Parathyroid adenoma (tissue), 2 donors: ENCODE results near the gene IL19.

Experiments used
- H2AFZ ChIP-seq: fragments of 300-600 bp; sonication (generic); one replicate; pipeline ENCODE4 v1.7.0; 2017; ENCODE audit warnings: antibody characterized with exemption, mild to moderate bottlenecking
- H3K27ac ChIP-seq: fragments of 300-600 bp; sonication (generic); one replicate; pipeline ENCODE4 v1.7.0; 2017
- H3K27me3 ChIP-seq: fragments of 300-600 bp; sonication (generic); one replicate; pipeline ENCODE4 v1.7.0; 2017; ENCODE audit warnings: low read length; ENCODE audit not compliant: control insufficient read depth, insufficient read depth
- H3K36me3 ChIP-seq: fragments of 300-600 bp; sonication (generic); one replicate; pipeline ENCODE4 v1.7.0; 2017; ENCODE audit warnings: low read length; ENCODE audit not compliant: control insufficient read depth, insufficient read depth
- H3K4me1 ChIP-seq: fragments of 300-600 bp; sonication (generic); one replicate; pipeline ENCODE4 v1.7.0; 2017; ENCODE audit warnings: control low read depth
- H3K4me2 ChIP-seq: fragments of 300-600 bp; sonication (generic); one replicate; pipeline ENCODE4 v1.7.0; 2017; ENCODE audit warnings: low read length
- H3K4me3 ChIP-seq: fragments of 300-600 bp; sonication (generic); one replicate; pipeline ENCODE4 v1.7.0; 2017; ENCODE audit warnings: low read depth, low read length
- H3K79me2 ChIP-seq: fragments of 300-600 bp; sonication (generic); one replicate; pipeline ENCODE4 v1.7.0; 2017; ENCODE audit warnings: control low read depth
- H3K9ac ChIP-seq: fragments of 300-600 bp; sonication (generic); one replicate; pipeline ENCODE4 v1.7.0; 2017; ENCODE audit warnings: mild to moderate bottlenecking
- H3K9me3 ChIP-seq: fragments of 300-600 bp; sonication (generic); one replicate; pipeline ENCODE4 v1.7.0; 2017; ENCODE audit warnings: low read length; ENCODE audit not compliant: control insufficient read depth
- CTCF ChIP-seq: fragments of 300-600 bp; sonication (generic); IDR thresholded peaks from one replicate; pipeline ENCODE4 v1.7.0; 2017; ENCODE audit warnings: antibody characterized with exemption, mild to moderate bottlenecking
- donor health status: primary hyperparathyroidism.

The IL19 gene

GRCh38 chr1:206860165-206860564 is 89.6 kb downstream of the IL19 start:
- no peak overlapping the region for H2AFZ ChIP-seq
- no peak overlapping the region for H3K27ac ChIP-seq
- no peak overlapping the region for H3K4me3 ChIP-seq
- TF ChIP-seq CTCF: no peak
- no peaks in the 10 kb centered on the region for H3K36me3 ChIP-seq
- no peaks in the 10 kb centered on the region for H3K27me3 ChIP-seq
- H3K79me2 ChIP-seq: no peaks in the 10 kb centered on the region
- H3K4me1 ChIP-seq: no peaks in the 10 kb centered on the region
- H3K9me3 ChIP-seq: no peaks in the 10 kb centered on the region
- no peak overlapping the region for H3K9ac ChIP-seq
- no peak overlapping the region for H3K4me2 ChIP-seq

- Histone ChIP-seq H3K79me2 (no peaks in the 10 kb centered on the region), H3K4me2 (no peak overlapping the region), H3K27me3 (no peaks in the 10 kb centered on the region), H3K27ac (no peak overlapping the region), H3K4me1 (no peaks in the 10 kb centered on the region), H3K36me3 (no peaks in the 10 kb centered on the region), H2AFZ (no peak overlapping the region), H3K9me3 (no peaks in the 10 kb centered on the region), H3K9ac (no peak overlapping the region), H3K4me3 (no peak overlapping the region)
- TF ChIP-seq CTCF: no peak
Observed at GRCh38 chr1:206863266-206863665, 92.7 kb downstream of the IL19 start.

DNA sequence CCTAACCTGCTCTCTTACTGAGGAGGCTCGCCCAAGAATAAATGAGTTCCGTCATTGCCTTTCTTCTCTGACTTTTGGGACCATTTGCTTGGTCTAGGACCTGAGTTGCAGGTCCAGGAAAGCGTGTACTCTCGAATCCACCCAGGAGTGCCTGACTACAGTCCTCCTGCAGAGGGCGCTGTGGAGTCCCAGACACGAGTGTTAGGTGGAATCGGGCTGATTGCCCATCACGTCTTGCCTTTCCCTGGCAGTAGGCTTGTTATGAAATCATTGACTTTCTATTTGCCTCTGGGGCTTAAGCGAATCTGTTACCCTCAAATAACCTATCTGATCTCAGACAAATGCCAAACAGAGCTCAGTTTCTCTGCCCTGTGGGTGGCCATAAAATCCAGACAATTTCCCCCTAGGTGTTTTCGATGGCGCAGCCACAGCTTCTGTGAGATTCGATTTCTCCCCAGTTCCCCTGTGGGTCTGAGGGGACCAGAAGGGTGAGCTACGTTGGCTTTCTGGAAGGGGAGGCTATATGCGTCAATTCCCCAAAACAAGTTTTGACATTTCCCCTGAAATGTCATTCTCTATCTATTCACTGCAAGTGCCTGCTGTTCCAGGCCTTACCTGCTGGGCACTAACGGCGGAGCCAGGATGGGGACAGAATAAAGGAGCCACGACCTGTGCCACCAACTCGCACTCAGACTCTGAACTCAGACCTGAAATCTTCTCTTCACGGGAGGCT is 94.5 kb downstream of the IL19 start, which contains the start of gene IL20:
Gene IL20 (plus strand): TSS at position 685 of the 733 bp plus-strand sequence. CDS start 230 bp downstream, outside the sequence.
- Histone ChIP-seq H3K27me3 (no peaks in the 10 kb centered on the region), H3K27ac (no peak within 1 kb of the TSS), H3K9ac (no peak within 1 kb of the TSS)

GRCh38 chr1:206866062-206866461 is 95.5 kb downstream of the IL19 start:
- Histone ChIP-seq H3K9me3 (no peaks in the 10 kb centered on the region), H3K4me2 (no peak overlapping the region), H3K9ac (no peak overlapping the region), H3K4me1 (no peaks in the 10 kb centered on the region), H3K79me2 (no peaks in the 10 kb centered on the region), H3K27me3 (no peaks in the 10 kb centered on the region), H3K36me3 (no peaks in the 10 kb centered on the region), H2AFZ (no peak overlapping the region), H3K4me3 (no peak overlapping the region), H3K27ac (no peak overlapping the region)
- TF ChIP-seq CTCF: no peak

More for the DNA sequence above, 94.5 kb downstream of the IL19 start, which contains the start of gene IL20:
- Histone ChIP-seq H3K9me3 (no peaks in the 10 kb centered on the region), H3K4me1 (no peaks in the 10 kb centered on the region), H3K36me3 (no peaks in the 10 kb centered on the region), H3K4me2 (no peak within 1 kb of the TSS), H3K79me2 (no peaks in the 10 kb centered on the region), H2AFZ (no peak within 1 kb of the TSS), H3K4me3 (no peak within 1 kb of the TSS)
- peak; percentile 47 for TF ChIP-seq CTCF

- Histone ChIP-seq H3K9me3 (no peaks in the 10 kb centered on the region), H3K4me2 (no peak overlapping the region), H3K79me2 (no peaks in the 10 kb centered on the region), H2AFZ (no peak overlapping the region), H3K4me3 (no peak overlapping the region), H3K36me3 (no peaks in the 10 kb centered on the region), H3K4me1 (no peaks in the 10 kb centered on the region), H3K27me3 (no peaks in the 10 kb centered on the region), H3K9ac (no peak overlapping the region), H3K27ac (no peak overlapping the region)
- TF ChIP-seq CTCF: no peak
Observed at GRCh38 chr1:206867239-206867638, 96.7 kb downstream of the IL19 start.
